Mesothelial cell of epicardium (in vitro differentiated cells): ENCODE results near the gene MLLT10. TPM values are rescaled to one million over a fixed set of nuclear protein-coding genes. Genes with fewer than 3 reads are reported as not detected.

Source experiments
- DNase-seq, 2 experiments: peaks; one replicate each; pipeline ENCODE4 v3.0.0; 2021; ENCODE audit warnings: low spot score in 2 of 2; ENCODE audit not compliant: unreplicated experiment in 2 of 2
- H3K27ac Mint-ChIP-seq: 2 replicates; pipeline ENCODE4 v1.8.0; 2021; ENCODE audit warnings: mixed read lengths
- H3K27me3 Mint-ChIP-seq: 2 replicates; pipeline ENCODE4 v1.8.0; 2021; ENCODE audit warnings: low read depth, mixed read lengths
- H3K36me3 Mint-ChIP-seq: 2 replicates; pipeline ENCODE4 v1.8.0; 2021; ENCODE audit warnings: mixed read lengths
- H3K4me1 Mint-ChIP-seq: 2 replicates; pipeline ENCODE4 v1.8.0; 2021; ENCODE audit warnings: mixed read lengths
- H3K4me3 Mint-ChIP-seq: 2 replicates; pipeline ENCODE4 v1.8.0; 2021; ENCODE audit warnings: mild to moderate bottlenecking, moderate library complexity, mixed read lengths
- H3K9me3 Mint-ChIP-seq: 2 replicates; pipeline ENCODE4 v1.8.0; 2021; ENCODE audit warnings: mixed read lengths
- total RNA-seq: library from RNA; stranded (reverse); gene quantifications from 3 replicates; pipeline ENCODE4 v1.2.1, GENCODE V29; 2021
- TF ChIP-seq, protein P1 (sequence below): fragments of 200-600 bp; sonication (generic); IDR thresholded peaks from one replicate; pipeline ENCODE4 v1.5.0; 2021; ENCODE audit warnings: antibody characterized with exemption; ENCODE audit not compliant: unreplicated experiment

The MLLT10 gene
- total RNA-seq, 1 donor from 2014 or later = 62.5 TPM

DNA sequence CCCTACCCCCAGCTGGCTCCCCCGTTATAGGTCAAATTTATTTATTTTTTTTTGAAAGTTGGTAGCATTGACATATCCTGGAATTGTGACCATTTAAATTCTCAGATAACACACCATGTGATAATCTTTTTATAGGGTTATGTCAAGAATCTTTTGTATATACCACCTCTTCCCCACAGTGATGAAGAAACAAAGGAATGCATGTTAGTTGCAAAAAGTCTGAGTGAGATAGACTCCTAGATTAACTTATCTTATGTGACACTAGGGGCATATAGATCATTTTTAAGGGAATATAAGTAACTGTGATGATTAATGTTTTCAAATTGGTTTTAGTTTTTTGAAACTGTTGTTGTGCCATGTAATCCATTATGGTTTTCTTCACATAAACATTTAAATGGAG lies 68.3 kb downstream of the MLLT10 start:
- TF ChIP-seq, protein P1, sequence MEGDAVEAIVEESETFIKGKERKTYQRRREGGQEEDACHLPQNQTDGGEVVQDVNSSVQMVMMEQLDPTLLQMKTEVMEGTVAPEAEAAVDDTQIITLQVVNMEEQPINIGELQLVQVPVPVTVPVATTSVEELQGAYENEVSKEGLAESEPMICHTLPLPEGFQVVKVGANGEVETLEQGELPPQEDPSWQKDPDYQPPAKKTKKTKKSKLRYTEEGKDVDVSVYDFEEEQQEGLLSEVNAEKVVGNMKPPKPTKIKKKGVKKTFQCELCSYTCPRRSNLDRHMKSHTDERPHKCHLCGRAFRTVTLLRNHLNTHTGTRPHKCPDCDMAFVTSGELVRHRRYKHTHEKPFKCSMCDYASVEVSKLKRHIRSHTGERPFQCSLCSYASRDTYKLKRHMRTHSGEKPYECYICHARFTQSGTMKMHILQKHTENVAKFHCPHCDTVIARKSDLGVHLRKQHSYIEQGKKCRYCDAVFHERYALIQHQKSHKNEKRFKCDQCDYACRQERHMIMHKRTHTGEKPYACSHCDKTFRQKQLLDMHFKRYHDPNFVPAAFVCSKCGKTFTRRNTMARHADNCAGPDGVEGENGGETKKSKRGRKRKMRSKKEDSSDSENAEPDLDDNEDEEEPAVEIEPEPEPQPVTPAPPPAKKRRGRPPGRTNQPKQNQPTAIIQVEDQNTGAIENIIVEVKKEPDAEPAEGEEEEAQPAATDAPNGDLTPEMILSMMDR = no peak
- H3K4me3 Mint-ChIP-seq = no peak overlapping the region
- H3K27me3 Mint-ChIP-seq = no peaks in the 10 kb centered on the region
- peaks cover 17% of the 10 kb centered on the region for H3K36me3 Mint-ChIP-seq
- peaks cover 16% of the 10 kb centered on the region for H3K4me1 Mint-ChIP-seq
- H3K27ac Mint-ChIP-seq = peak overlapping the region; percentile 53
- H3K9me3 Mint-ChIP-seq = no peaks in the 10 kb centered on the region
- no peak for DNase-seq

DNA sequence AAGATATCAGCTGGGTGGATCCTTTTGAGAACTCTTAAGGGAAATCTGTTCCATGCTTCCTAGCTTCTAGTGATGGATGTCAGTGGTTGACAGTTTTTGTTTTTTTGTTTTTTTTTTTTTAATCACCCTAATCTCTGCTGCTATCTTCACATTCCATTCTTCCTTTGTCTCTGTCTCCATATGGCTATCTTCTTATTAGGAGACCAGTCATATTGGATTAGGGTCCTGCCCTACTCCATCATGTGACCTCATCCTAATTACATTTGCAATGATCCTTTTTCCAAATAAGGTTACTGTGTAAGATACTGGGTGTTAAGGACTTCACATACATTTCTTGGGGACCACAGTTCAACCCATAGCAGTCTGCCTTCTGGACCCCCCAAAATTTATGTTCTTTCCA lies 69.7 kb downstream of the MLLT10 start:
- peaks cover 12% of the 10 kb centered on the region for H3K4me1 Mint-ChIP-seq
- H3K9me3 Mint-ChIP-seq = peaks cover 10% of the 10 kb centered on the region
- H3K36me3 Mint-ChIP-seq = peaks cover 28% of the 10 kb centered on the region
- H3K4me3 Mint-ChIP-seq = no peak overlapping the region
- TF ChIP-seq, protein P1 = no peak
- DNase-seq = no peak
- H3K27me3 Mint-ChIP-seq = no peaks in the 10 kb centered on the region
- no peak overlapping the region for H3K27ac Mint-ChIP-seq

DNA sequence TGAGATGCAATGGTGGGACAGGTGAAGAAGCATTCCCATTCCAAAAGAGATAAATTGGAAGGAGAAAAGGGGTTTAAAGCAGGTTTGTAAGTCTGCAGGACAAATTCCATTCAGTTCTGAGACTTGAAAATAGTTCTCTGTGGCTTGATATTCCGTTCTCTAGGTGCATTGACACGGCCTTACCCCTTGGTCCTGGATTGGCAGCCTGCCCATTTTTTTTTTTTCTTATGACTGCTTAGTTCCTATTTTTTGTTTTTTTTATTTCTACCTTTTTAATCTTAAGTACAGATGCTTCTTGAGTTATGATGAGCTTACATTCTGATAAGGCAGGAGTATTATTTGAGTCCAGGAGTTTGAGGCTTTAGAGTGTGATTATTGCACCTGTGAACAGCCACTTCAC lies 70.6 kb downstream of the MLLT10 start:
- Mint-ChIP-seq H3K27ac (peak overlapping the region; percentile 40), H3K4me1 (peaks cover 12% of the 10 kb centered on the region), H3K36me3 (peaks cover 37% of the 10 kb centered on the region), H3K4me3 (no peak overlapping the region), H3K9me3 (peaks cover 19% of the 10 kb centered on the region), H3K27me3 (no peaks in the 10 kb centered on the region)
- TF ChIP-seq, protein P1 = no peak
- no peak for DNase-seq

DNA sequence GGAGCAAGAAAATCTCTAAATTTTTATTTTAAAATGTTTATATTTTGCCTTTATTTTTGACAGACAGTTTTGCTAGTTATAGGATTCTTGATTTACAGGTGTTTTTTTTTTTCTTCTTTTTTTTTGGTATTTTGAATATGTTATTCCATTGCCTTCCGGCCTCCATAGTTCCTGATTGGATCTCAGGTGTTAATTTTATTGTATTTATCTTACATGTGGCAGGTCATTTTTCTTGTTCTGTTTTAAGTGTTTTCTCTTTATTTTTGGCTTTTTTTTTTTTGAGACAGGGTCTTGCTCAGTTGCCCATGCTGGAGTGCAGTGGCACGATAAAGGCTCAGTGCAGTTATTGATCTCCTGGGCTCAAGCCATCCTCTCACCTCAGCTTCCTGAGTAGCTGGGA lies 73.9 kb downstream of the MLLT10 start:
- H3K9me3 Mint-ChIP-seq = peaks cover 24% of the 10 kb centered on the region
- H3K4me1 Mint-ChIP-seq = peaks cover 7% of the 10 kb centered on the region
- TF ChIP-seq, protein P1 = no peak
- H3K36me3 Mint-ChIP-seq = peaks cover 45% of the 10 kb centered on the region
- H3K27me3 Mint-ChIP-seq = no peaks in the 10 kb centered on the region
- no peak overlapping the region for H3K4me3 Mint-ChIP-seq
- H3K27ac Mint-ChIP-seq = no peak overlapping the region
- no peak for DNase-seq

DNA sequence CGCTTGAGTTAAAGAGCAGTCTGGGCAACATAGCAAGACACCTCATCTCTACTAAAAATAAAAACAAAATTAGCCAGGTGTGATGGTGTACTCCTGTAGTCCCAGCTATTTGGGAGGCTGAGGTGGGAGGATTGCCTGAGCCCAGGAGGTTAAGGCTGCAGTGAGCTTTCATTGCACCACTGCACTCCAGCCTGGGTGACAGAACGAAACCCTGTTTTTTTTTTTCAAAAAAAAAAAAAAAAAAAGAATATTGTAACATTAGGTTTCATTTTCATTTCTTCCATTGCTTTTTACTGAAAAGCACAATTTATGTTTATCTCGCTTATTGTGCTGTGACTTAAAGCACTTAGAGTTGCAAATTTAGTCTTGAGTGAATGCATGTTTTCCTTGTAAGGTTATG lies 80.0 kb downstream of the MLLT10 start:
- Mint-ChIP-seq H3K4me3 (no peak overlapping the region), H3K36me3 (peaks cover 31% of the 10 kb centered on the region), H3K27me3 (no peaks in the 10 kb centered on the region)

More for the DNA sequence above, 80.0 kb downstream of the MLLT10 start:
- no peak for DNase-seq
- peaks cover 12% of the 10 kb centered on the region for H3K9me3 Mint-ChIP-seq
- H3K27ac Mint-ChIP-seq = no peak overlapping the region
- TF ChIP-seq, protein P1 = no peak
- H3K4me1 Mint-ChIP-seq = no peaks in the 10 kb centered on the region
